Chondrocyte (in vitro differentiated cells): Measurements from ENCODE around the gene LTBP1. TPM values are rescaled to one million over a fixed set of nuclear protein-coding genes. Genes with fewer than 3 reads are reported as not detected.

ENCODE experiments used
- DNase-seq: peaks from one replicate; pipeline ENCODE4 v3.0.0; 2021; ENCODE audit warnings: mixed read lengths, low spot score
- H3K27ac Mint-ChIP-seq: one replicate; pipeline ENCODE4 v1.8.0; 2021; ENCODE audit warnings: mild to moderate bottlenecking, moderate library complexity, mixed read lengths; ENCODE audit not compliant: unreplicated experiment
- H3K27me3 Mint-ChIP-seq: 2 replicates; pipeline ENCODE4 v1.8.0; 2021; ENCODE audit warnings: low read depth, mixed read lengths
- H3K36me3 Mint-ChIP-seq: 2 replicates; pipeline ENCODE4 v1.8.0; 2021; ENCODE audit warnings: low read depth, mixed read lengths
- H3K4me1 Mint-ChIP-seq: 2 replicates; pipeline ENCODE4 v1.8.0; 2021; ENCODE audit warnings: low read depth, mild to moderate bottlenecking, mixed read lengths
- H3K4me3 Mint-ChIP-seq: one replicate; pipeline ENCODE4 v1.8.0; 2021; ENCODE audit warnings: mild to moderate bottlenecking, moderate library complexity, mixed read lengths; ENCODE audit not compliant: unreplicated experiment
- H3K9me3 Mint-ChIP-seq: 2 replicates; pipeline ENCODE4 v1.8.0; 2021; ENCODE audit warnings: low read depth, mixed read lengths
- CTCF ChIP-seq: fragments of 200-600 bp; sonication (generic); IDR thresholded peaks from 2 replicates; pipeline ENCODE4 v1.5.0; 2021; ENCODE audit warnings: antibody characterized with exemption, mild to moderate bottlenecking, moderate library complexity
- total RNA-seq: library from RNA; stranded (reverse); gene quantifications from 3 replicates; pipeline ENCODE4 v1.2.1, GENCODE V29; 2021

The LTBP1 gene
- total RNA-seq, 1 donor from 2014 or later, result 398 TPM

GRCh38 chr2:33370636-33371265 is 424.0 kb downstream of the LTBP1 start:
- Mint-ChIP-seq H3K27me3 (no peaks in the 10 kb centered on the region), H3K4me1 (peaks cover 28% of the 10 kb centered on the region), H3K36me3 (peaks cover 24% of the 10 kb centered on the region), H3K27ac (no peak overlapping the region), H3K9me3 (no peaks in the 10 kb centered on the region), H3K4me3 (no peak overlapping the region)
- DNase-seq, result no peak
- TF ChIP-seq CTCF, result no peak

- no peaks in the 10 kb centered on the region for H3K27me3 Mint-ChIP-seq
- H3K4me3 Mint-ChIP-seq, result no peak overlapping the region
- peaks cover 24% of the 10 kb centered on the region for H3K36me3 Mint-ChIP-seq
- TF ChIP-seq CTCF, result no peak
- no peak for DNase-seq
- H3K9me3 Mint-ChIP-seq, result no peaks in the 10 kb centered on the region
- no peak overlapping the region for H3K27ac Mint-ChIP-seq
- H3K4me1 Mint-ChIP-seq, result peaks cover 21% of the 10 kb centered on the region
Measured at GRCh38 chr2:33371304-33372090, 424.7 kb downstream of the LTBP1 start.

- Mint-ChIP-seq H3K36me3 (peaks cover 25% of the 10 kb centered on the region), H3K27me3 (no peaks in the 10 kb centered on the region), H3K9me3 (no peaks in the 10 kb centered on the region), H3K4me1 (peaks cover 18% of the 10 kb centered on the region), H3K4me3 (no peak overlapping the region), H3K27ac (peak overlapping the region; percentile 0)
- peak; percentile 93 for TF ChIP-seq CTCF
- no peak for DNase-seq
Measured at GRCh38 chr2:33372940-33373553, 426.3 kb downstream of the LTBP1 start.

GRCh38 chr2:33373986-33374385 is 427.2 kb downstream of the LTBP1 start:
- H3K27ac Mint-ChIP-seq, result no peak overlapping the region
- peaks cover 25% of the 10 kb centered on the region for H3K4me1 Mint-ChIP-seq

More at GRCh38 chr2:33373986-33374385, 427.2 kb downstream of the LTBP1 start:
- Mint-ChIP-seq H3K4me3 (no peak overlapping the region), H3K9me3 (no peaks in the 10 kb centered on the region), H3K36me3 (peaks cover 26% of the 10 kb centered on the region), H3K27me3 (no peaks in the 10 kb centered on the region)
- TF ChIP-seq CTCF, result no peak
- DNase-seq, result no peak
